Sigmoid colon (tissue), 7 donors: ENCODE measurements around the gene PTGES2. TPM values are rescaled to one million over a fixed set of nuclear protein-coding genes. Genes with fewer than 3 reads are reported as not detected.

Experiments used
- DNase-seq: peaks from one replicate; pipeline ENCODE4 v3.0.0-alpha.2; 2019
- H3K27ac ChIP-seq, 4 donors: fragments of 200-600 bp; sonication (generic); one replicate each; pipeline ENCODE4 v1.5.1; 2016 to 2019; ENCODE audit warnings: mild to moderate bottlenecking in 1 of 4
- H3K27me3 ChIP-seq, 3 donors: fragments of 200-600 bp; sonication (generic); one replicate each; pipeline ENCODE4 v1.5.1; 2019; ENCODE audit warnings: mild to moderate bottlenecking in 1 of 3
- H3K36me3 ChIP-seq, 4 donors: fragments of 200-600 bp; sonication (generic); one replicate each; pipeline ENCODE4 v1.5.1; 2016 to 2019
- H3K4me1 ChIP-seq, 4 donors: fragments of 200-600 bp; sonication (generic); one replicate each; pipeline ENCODE4 v1.5.1; 2017 to 2019
- H3K4me3 ChIP-seq, 4 donors: fragments of 200-600 bp; sonication (generic); one replicate each; pipeline ENCODE4 v1.5.1; 2017 to 2019; ENCODE audit warnings: mild to moderate bottlenecking in 2 of 4, moderate library complexity in 1 of 4
- H3K9me3 ChIP-seq, 4 donors: fragments of 200-600 bp in 3 of 4; sonication (generic) in 3 of 4; one replicate each; pipeline versions ENCODE4 v1.5.1 to v1.6.1; 2013 to 2019
- CTCF ChIP-seq, 4 experiments: fragments of 450-650 bp in 3 of 4; fragments of 200-600 bp in 1 of 4; IDR thresholded peaks; one replicate each; pipeline ENCODE4 v1.5.1; 2016 to 2019; ENCODE audit warnings: antibody characterized with exemption in 4 of 4, mild to moderate bottlenecking in 3 of 4, moderate library complexity in 2 of 4
- EP300 ChIP-seq, 4 donors: sonication (generic); formaldehyde crosslinking; IDR thresholded peaks; one replicate each; pipeline ENCODE4 v1.6.1; 2017; ENCODE audit warnings: antibody characterized with exemption in 4 of 4
- POLR2A ChIP-seq, 2 donors: fragments of 450-650 bp; IDR thresholded peaks; one replicate each; pipeline ENCODE4 v1.6.1; 2016; ENCODE audit warnings: antibody characterized with exemption in 2 of 2, mild to moderate bottlenecking in 2 of 2, moderate library complexity in 2 of 2
- POLR2AphosphoS5 ChIP-seq, 4 donors: sonication (generic); formaldehyde crosslinking; IDR thresholded peaks; one replicate each; pipeline ENCODE4 v1.6.1; 2017; ENCODE audit warnings: antibody characterized with exemption in 4 of 4
- WGBS, 2 donors: extraction: QIAGEN DNeasy Blood & Tissue Kit; methylation state at CpG; one replicate each; pipeline ENCODE4 v1.1.7; 2013; 5-methylcytosine and 5-hydroxymethylcytosine counted together
- intact Hi-C: fragments of 100-400 bp; cut with DNase I; formaldehyde crosslinking; loops from one replicate; pipeline ENCODE4 v1.15.1; 2023
- polyA plus RNA-seq, 3 donors: library from polyadenylated mRNA; stranded (reverse); fragments of 200-250 nt; gene quantifications; one replicate each; pipeline ENCODE4 v1.2.3, GENCODE V29; 2013
- total RNA-seq, 4 donors: library from RNA; depleted of rRNA; stranded (reverse); fragments of >200 nt; gene quantifications; one replicate each; pipeline ENCODE4 v1.1.0, GENCODE V29; 2016
- donor health status: healthy with polysubstance abuse.
- donor health status: Bipolar disorder and iron deficiency.
- donor health status: healthy.

PTGES2 gene
- total and polyA plus RNA-seq, 7 donors = 56.5 to 119 (median 82.2) TPM

- H3K27ac ChIP-seq = no peak overlapping the region
- DNase-seq = peak; percentile 59
- no peak for TF ChIP-seq POLR2AphosphoS5 (IDR thresholded peaks at IDR 0.05)
- TF ChIP-seq POLR2A (IDR thresholded peaks at IDR 0.05) = no peak
- no peak for TF ChIP-seq CTCF (IDR thresholded peaks at IDR 0.05)
- TF ChIP-seq EP300 (IDR thresholded peaks at IDR 0.05) = no peak
- 79 to 87% methylated on average over 23 of the region's 23 CpGs for WGBS, 2 donors
- intact Hi-C loops = no loop called here
- H3K4me3 ChIP-seq = no peak overlapping the region
- no peaks in the 10 kb centered on the region for H3K9me3 ChIP-seq
- H3K4me1 ChIP-seq = peaks cover 0 to 7% (median 1%) of the 10 kb centered on the region in 4 donors
- H3K27me3 ChIP-seq = no peaks in the 10 kb centered on the region
- H3K36me3 ChIP-seq = peaks cover 41 to 80% (median 60%) of the 10 kb centered on the region in 4 donors
Observed at GRCh38 chr9:128106181-128106939, 21.2 kb downstream of the PTGES2 start.

- no peaks in the 10 kb centered on the region for H3K27me3 ChIP-seq
- DNase-seq = no peak
- WGBS, 2 donors = 71 to 89% methylated on average over 21 of the region's 21 CpGs
- intact Hi-C loops = no loop called here
- H3K4me3 ChIP-seq = no peak overlapping the region
- H3K9me3 ChIP-seq = no peaks in the 10 kb centered on the region
- no peak for TF ChIP-seq POLR2A (IDR thresholded peaks at IDR 0.05)
- no peak for TF ChIP-seq CTCF (IDR thresholded peaks at IDR 0.05)
- no peak for TF ChIP-seq POLR2AphosphoS5 (IDR thresholded peaks at IDR 0.05)
- no peak for TF ChIP-seq EP300 (IDR thresholded peaks at IDR 0.05)
- no peak overlapping the region for H3K27ac ChIP-seq
- H3K4me1 ChIP-seq = peaks cover 0 to 12% (median 7%) of the 10 kb centered on the region in 4 donors
- peaks cover 41 to 85% (median 62%) of the 10 kb centered on the region in 4 donors for H3K36me3 ChIP-seq
Observed at GRCh38 chr9:128105538-128106175, 21.9 kb downstream of the PTGES2 start.

DNA sequence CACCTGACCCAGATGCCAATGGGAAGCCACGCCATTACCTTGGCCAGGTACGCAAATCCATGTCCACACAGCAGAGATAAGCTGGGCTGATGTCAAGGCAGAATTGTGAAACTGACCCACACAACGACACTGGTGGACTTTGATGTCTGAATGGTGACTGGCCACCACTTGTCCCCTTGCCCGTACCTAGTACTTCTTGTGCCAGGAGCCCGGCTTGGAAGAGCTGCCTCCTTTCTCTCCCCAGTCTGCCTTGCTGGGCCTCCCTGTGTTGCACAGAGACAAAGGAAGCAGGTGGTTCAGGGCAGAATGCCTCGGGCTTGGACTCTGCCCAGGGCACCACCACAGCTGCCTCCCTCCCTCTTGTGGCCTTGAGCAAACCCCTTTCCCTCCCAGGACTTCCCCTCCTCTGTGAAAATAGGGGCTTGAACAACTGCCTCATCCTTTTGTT is 23.3 kb downstream of the PTGES2 start:
- intact Hi-C loops = no loop called here
- no peaks in the 10 kb centered on the region for H3K27me3 ChIP-seq
- no peaks in the 10 kb centered on the region for H3K9me3 ChIP-seq
- no peak for DNase-seq
- peak overlapping the region in 1 of 4 donors; percentile 8 for H3K27ac ChIP-seq
- 19 to 60% methylated on average over 6 of the region's 6 CpGs for WGBS, 2 donors
- H3K4me3 ChIP-seq = no peak overlapping the region
- H3K4me1 ChIP-seq = peaks cover 0 to 27% (median 22%) of the 10 kb centered on the region in 4 donors
- H3K36me3 ChIP-seq = peaks cover 41 to 83% (median 62%) of the 10 kb centered on the region in 4 donors
- no peak for TF ChIP-seq EP300 (IDR thresholded peaks at IDR 0.05)
- TF ChIP-seq POLR2A (IDR thresholded peaks at IDR 0.05) = no peak
- TF ChIP-seq POLR2AphosphoS5 (IDR thresholded peaks at IDR 0.05) = no peak
- TF ChIP-seq CTCF (IDR thresholded peaks at IDR 0.05) = no peak

DNA sequence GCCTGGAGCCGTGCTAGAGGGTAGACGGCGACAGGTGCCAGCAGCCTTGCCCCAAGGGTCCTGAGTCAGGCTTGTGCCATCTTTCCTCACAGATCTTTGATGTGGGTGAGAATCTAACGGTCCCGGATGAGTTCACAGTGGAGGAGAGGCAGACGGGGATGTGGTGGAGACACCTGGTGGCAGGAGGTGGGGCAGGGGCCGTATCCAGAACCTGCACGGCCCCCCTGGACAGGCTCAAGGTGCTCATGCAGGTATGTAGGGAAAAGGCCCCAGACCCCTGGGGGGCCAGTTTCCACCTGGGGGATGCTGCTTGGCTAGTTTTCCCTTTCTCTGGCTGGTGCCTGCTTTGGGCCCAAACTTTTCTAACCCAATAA is 24.0 kb downstream of the PTGES2 start:
- peaks cover 0 to 33% (median 27%) of the 10 kb centered on the region in 4 donors for H3K4me1 ChIP-seq
- no peaks in the 10 kb centered on the region for H3K9me3 ChIP-seq
- no peak for DNase-seq
- H3K27ac ChIP-seq = no peak overlapping the region
- intact Hi-C loops = no loop called here
- WGBS, 2 donors = 39 to 46% methylated on average over 8 of the region's 8 CpGs
- no peaks in the 10 kb centered on the region for H3K27me3 ChIP-seq
- peaks cover 41 to 77% (median 61%) of the 10 kb centered on the region in 4 donors for H3K36me3 ChIP-seq
- no peak for TF ChIP-seq POLR2A (IDR thresholded peaks at IDR 0.05)
- TF ChIP-seq CTCF (IDR thresholded peaks at IDR 0.05) = peak in 1 of 4 experiments; percentile 5
- H3K4me3 ChIP-seq = no peak overlapping the region
